Mesodermal cell (in vitro differentiated cells): ENCODE results near the gene MROH2A.
A peak's percentile ranks its signal among the peaks of the same experiment; 100 is the strongest.

ENCODE experiments used
- H3K27ac ChIP-seq: 2 replicates; pipeline ENCODE4 v1.7.0; 2013; ENCODE audit warnings: mild to moderate bottlenecking, low read depth, low read length, moderate library complexity; ENCODE audit not compliant: severe bottlenecking
- H3K36me3 ChIP-seq: 2 replicates; pipeline ENCODE4 v1.7.1; 2013; ENCODE audit warnings: mild to moderate bottlenecking, low read length, moderate library complexity; ENCODE audit not compliant: control insufficient read depth, insufficient read depth
- H3K4me1 ChIP-seq: one replicate; pipeline ENCODE4 v1.7.1; 2013; ENCODE audit warnings: mild to moderate bottlenecking, low read length; ENCODE audit not compliant: insufficient read depth, control insufficient read depth, poor library complexity, severe bottlenecking
- H3K4me3 ChIP-seq: 2 replicates; pipeline ENCODE4 v1.7.0; 2013; ENCODE audit warnings: low read length, control low read depth, mild to moderate bottlenecking; ENCODE audit not compliant: insufficient read depth, poor library complexity, severe bottlenecking; ENCODE audit errors: extremely low read depth
- H3K9me3 ChIP-seq: 2 replicates; pipeline ENCODE4 v1.7.1; 2013; ENCODE audit warnings: mild to moderate bottlenecking, low read length, moderate library complexity; ENCODE audit not compliant: control insufficient read depth
- WGBS, 2 experiments: methylation state at CpG; one replicate each; pipeline ENCODE4 v1.1.5; 2013; ENCODE audit warnings: missing lambda C conversion rate in 2 of 2; ENCODE audit not compliant: insufficient coverage in 2 of 2; 5-methylcytosine and 5-hydroxymethylcytosine counted together

The MROH2A gene

GRCh38 chr2:233831011-233831721, 53.0 kb downstream of the MROH2A start:
- no peaks in the 10 kb centered on the region for H3K4me1 ChIP-seq
- no peak overlapping the region for H3K27ac ChIP-seq
- WGBS, 2 experiments, result 94 to 96% methylated on average over 13 to 14 of the region's 14 CpGs
- H3K9me3 ChIP-seq, result peaks cover 3% of the 10 kb centered on the region
- H3K4me3 ChIP-seq, result no peak overlapping the region
- H3K36me3 ChIP-seq, result peaks cover 23% of the 10 kb centered on the region

GRCh38 chr2:233831861-233832260, 53.7 kb downstream of the MROH2A start:
- H3K27ac ChIP-seq, result no peak overlapping the region
- no peaks in the 10 kb centered on the region for H3K4me1 ChIP-seq
- no peak overlapping the region for H3K4me3 ChIP-seq
- peaks cover 30% of the 10 kb centered on the region for H3K36me3 ChIP-seq
- no peaks in the 10 kb centered on the region for H3K9me3 ChIP-seq
- 88 to 97% methylated on average over 6 of the region's 6 CpGs for WGBS, 2 experiments

GRCh38 chr2:233832414-233832813, 54.3 kb downstream of the MROH2A start:
- Histone ChIP-seq H3K36me3 (peaks cover 35% of the 10 kb centered on the region), H3K27ac (no peak overlapping the region), H3K4me3 (no peak overlapping the region), H3K9me3 (no peaks in the 10 kb centered on the region), H3K4me1 (no peaks in the 10 kb centered on the region)
- WGBS, 2 experiments, result 80 to 92% methylated on average over 5 to 8 of the region's 9 CpGs

DNA sequence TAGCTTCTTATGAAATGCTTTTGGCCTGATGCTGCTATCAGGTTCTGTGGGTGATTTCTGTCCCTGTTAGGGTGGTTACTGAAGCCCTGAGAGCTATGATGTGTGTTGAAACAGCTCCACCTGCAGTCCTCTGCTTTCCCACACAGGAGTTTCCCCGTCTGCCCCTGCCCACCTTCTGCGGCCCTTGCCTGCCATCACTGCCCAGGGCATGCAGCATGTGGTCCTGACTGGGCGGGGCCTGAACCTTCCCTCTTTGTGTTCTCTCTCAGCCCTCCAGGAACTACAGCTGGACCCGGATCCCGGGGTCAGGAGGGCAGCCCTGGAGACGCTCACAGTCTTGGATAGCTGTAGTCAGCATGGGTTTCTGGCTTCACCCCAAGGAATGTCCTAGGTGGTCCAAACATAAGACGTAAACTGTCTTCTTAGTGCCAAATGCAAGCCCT, 54.8 kb downstream of the MROH2A start:
- H3K36me3 ChIP-seq, result peaks cover 40% of the 10 kb centered on the region
- no peak overlapping the region for H3K4me3 ChIP-seq
- WGBS, 2 experiments, result 24 to 36% methylated on average over 3 to 5 of the region's 7 CpGs
- H3K4me1 ChIP-seq, result no peaks in the 10 kb centered on the region
- peak overlapping the region; percentile 10 for H3K27ac ChIP-seq
- H3K9me3 ChIP-seq, result no peaks in the 10 kb centered on the region

DNA sequence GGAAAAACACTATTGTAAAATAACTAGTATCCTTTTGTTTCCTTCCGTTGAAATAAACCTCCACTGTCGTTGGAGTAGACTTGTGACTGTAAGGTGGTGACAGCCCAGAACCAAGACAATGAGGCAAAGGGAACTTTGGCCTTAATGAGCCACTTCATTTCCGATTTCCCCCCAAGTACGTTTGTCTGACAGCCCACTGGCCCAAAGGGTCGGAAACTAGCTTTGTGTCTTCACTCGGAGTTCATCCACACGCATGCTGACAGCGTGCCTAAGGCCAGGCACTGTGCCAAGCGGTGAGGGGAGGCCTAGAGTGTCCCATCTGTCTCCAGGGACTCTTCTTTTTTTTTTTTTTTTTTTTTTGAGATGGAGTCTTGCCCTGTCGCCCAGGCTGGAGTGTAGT, 55.2 kb downstream of the MROH2A start:
- H3K36me3 ChIP-seq, result peaks cover 45% of the 10 kb centered on the region
- peak overlapping the region; percentile 10 for H3K27ac ChIP-seq
- 93% methylated on average over 9 of the region's 10 CpGs for WGBS, 2 experiments
- H3K4me3 ChIP-seq, result no peak overlapping the region
- no peaks in the 10 kb centered on the region for H3K9me3 ChIP-seq
- H3K4me1 ChIP-seq, result no peaks in the 10 kb centered on the region

- H3K36me3 ChIP-seq, result peaks cover 66% of the 10 kb centered on the region
- H3K4me1 ChIP-seq, result peaks cover 3% of the 10 kb centered on the region
- no peak overlapping the region for H3K4me3 ChIP-seq
- H3K9me3 ChIP-seq, result no peaks in the 10 kb centered on the region
- WGBS, 2 experiments, result 97 to 98% methylated on average over 5 to 8 of the region's 14 CpGs
- H3K27ac ChIP-seq, result no peak overlapping the region
Measured at GRCh38 chr2:233835230-233836186, 57.4 kb downstream of the MROH2A start.

GRCh38 chr2:233836359-233836758, 58.2 kb downstream of the MROH2A start:
- H3K4me1 ChIP-seq, result peaks cover 3% of the 10 kb centered on the region
- H3K27ac ChIP-seq, result no peak overlapping the region
- 80 to 100% methylated on average over 1 to 3 of the region's 7 CpGs for WGBS, 2 experiments
- H3K36me3 ChIP-seq, result peaks cover 75% of the 10 kb centered on the region
- no peak overlapping the region for H3K4me3 ChIP-seq
- H3K9me3 ChIP-seq, result no peaks in the 10 kb centered on the region

GRCh38 chr2:233837694-233838229, 59.6 kb downstream of the MROH2A start:
- peaks cover 89% of the 10 kb centered on the region for H3K36me3 ChIP-seq
- 97 to 100% methylated on average over 3 to 6 of the region's 9 CpGs for WGBS, 2 experiments
- no peak overlapping the region for H3K4me3 ChIP-seq
- peaks cover 3% of the 10 kb centered on the region for H3K4me1 ChIP-seq
- H3K27ac ChIP-seq, result no peak overlapping the region
- H3K9me3 ChIP-seq, result no peaks in the 10 kb centered on the region

DNA sequence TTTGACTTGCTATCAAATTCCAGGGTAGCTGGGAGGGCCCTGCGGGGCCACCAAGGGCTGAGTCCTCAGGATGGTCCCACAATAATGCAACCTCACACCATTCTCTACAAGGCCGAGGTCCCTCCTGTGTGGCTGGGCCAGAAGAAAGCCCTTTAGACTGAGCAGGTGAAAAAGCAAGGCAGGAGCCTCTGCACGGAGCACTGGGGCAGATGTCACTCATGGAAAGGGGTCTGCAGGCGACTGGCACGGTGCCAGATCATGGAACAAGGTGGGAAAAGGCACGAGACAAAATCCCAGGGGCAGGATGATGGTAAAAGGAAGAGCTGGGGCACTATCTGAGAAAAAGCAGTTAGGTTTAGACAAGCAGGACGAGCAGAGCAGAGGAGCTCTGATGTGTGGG, 60.1 kb downstream of the MROH2A start:
- WGBS, 2 experiments, result 83 to 90% methylated on average over 6 to 7 of the region's 7 CpGs
- no peaks in the 10 kb centered on the region for H3K9me3 ChIP-seq
- H3K4me3 ChIP-seq, result no peak overlapping the region
- H3K36me3 ChIP-seq, result peaks cover 94% of the 10 kb centered on the region
- H3K4me1 ChIP-seq, result peaks cover 3% of the 10 kb centered on the region
- no peak overlapping the region for H3K27ac ChIP-seq

DNA sequence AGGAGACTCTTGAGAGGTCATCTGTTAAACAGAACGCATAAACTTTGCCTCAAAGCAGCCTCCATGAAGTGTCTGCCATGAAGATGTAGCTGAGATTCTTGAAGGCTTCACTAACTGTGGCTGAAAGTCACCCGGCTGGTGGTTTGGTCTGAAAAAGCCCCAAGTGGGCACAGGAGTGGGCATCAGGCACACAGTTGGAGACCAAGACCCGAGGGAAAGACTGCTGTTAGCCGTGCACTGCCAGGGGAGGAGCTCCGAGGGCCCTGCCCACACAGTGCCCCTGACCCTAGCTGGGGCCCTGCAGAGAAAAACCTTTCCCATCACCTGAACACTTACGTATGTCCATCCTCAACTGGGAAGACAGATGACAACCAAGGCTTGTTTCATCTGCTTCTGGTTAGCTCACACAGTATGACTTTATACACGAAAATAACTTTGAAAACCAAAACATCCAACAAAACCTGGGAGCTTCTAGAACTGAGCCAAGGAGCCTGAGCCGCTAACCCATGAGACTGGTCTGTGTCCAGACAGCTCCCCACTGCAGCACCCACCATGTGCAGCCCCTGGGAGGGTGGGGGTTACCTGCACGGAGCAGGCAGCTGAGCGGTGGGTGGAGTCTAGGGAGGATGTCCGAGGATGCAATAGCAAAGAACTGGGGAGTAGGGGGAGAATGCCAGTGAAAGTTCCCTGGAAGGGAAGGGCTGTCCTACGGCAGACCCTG, 60.8 kb downstream of the MROH2A start:
- 88 to 95% methylated on average over 7 to 8 of the region's 12 CpGs for WGBS, 2 experiments
- Histone ChIP-seq H3K9me3 (no peaks in the 10 kb centered on the region), H3K27ac (no peak overlapping the region), H3K4me3 (no peak overlapping the region), H3K36me3 (peaks cover 100% of the 10 kb centered on the region), H3K4me1 (peaks cover 3% of the 10 kb centered on the region)
